Tibial nerve (tissue), 4 donors: ENCODE measurements around the gene CFDP1. TPM values are rescaled to one million over a fixed set of nuclear protein-coding genes. Genes with fewer than 3 reads are reported as not detected.

Experiments used
- DNase-seq, 2 donors: peaks; one replicate each; pipeline ENCODE4 v3.0.0-alpha.2; 2019; ENCODE audit warnings: low spot score in 2 of 2
- H3K27ac ChIP-seq, 4 donors: fragments of 200-600 bp; sonication (generic) in 3 of 4; one replicate each; pipeline ENCODE4 v1.5.1; 2017 to 2019; ENCODE audit warnings: mild to moderate bottlenecking in 1 of 4
- H3K27me3 ChIP-seq, 2 donors: fragments of 200-600 bp; sonication (generic) in 1 of 2; one replicate each; pipeline versions ENCODE4 v1.5.1 to v1.6.0; 2017 to 2019
- H3K36me3 ChIP-seq, 3 donors: fragments of 200-600 bp; sonication (generic); one replicate each; pipeline ENCODE4 v1.5.1; 2018 to 2019
- H3K4me1 ChIP-seq, 4 donors: fragments of 200-600 bp; sonication (generic) in 3 of 4; one replicate each; pipeline ENCODE4 v1.5.1; 2017 to 2019
- H3K4me3 ChIP-seq, 4 donors: fragments of 200-600 bp; sonication (generic) in 3 of 4; one replicate each; pipeline ENCODE4 v1.5.1; 2017 to 2019; ENCODE audit warnings: mild to moderate bottlenecking in 1 of 4, moderate library complexity in 1 of 4
- H3K9me3 ChIP-seq, 4 donors: fragments of 200-600 bp; sonication (generic) in 3 of 4; one replicate each; pipeline ENCODE4 v1.5.1; 2017 to 2019
- CTCF ChIP-seq, 5 experiments: fragments of 200-600 bp in 3 of 5; fragments of 450-650 bp in 2 of 5; sonication (generic) in 3 of 5; IDR thresholded peaks; one replicate each; pipeline ENCODE4 v1.5.1; 2016 to 2019; ENCODE audit warnings: antibody characterized with exemption in 5 of 5, mild to moderate bottlenecking in 3 of 5, moderate library complexity in 2 of 5
- EP300 ChIP-seq, 2 donors: sonication (generic); formaldehyde crosslinking; IDR thresholded peaks; one replicate each; pipeline ENCODE4 v1.6.1; 2017; ENCODE audit warnings: antibody characterized with exemption in 2 of 2, mild to moderate bottlenecking in 1 of 2
- POLR2A ChIP-seq, 2 donors: fragments of 450-650 bp; IDR thresholded peaks; one replicate each; pipeline ENCODE4 v1.6.1; 2017; ENCODE audit warnings: antibody characterized with exemption in 2 of 2, mild to moderate bottlenecking in 2 of 2, moderate library complexity in 2 of 2
- WGBS, 2 donors: methylation state at CpG; one replicate each; pipeline ENCODE4 v1.1.5; 2018; 5-methylcytosine and 5-hydroxymethylcytosine counted together
- total RNA-seq, 4 donors: library from RNA; depleted of rRNA; stranded (reverse); fragments of >200 nt; gene quantifications; one replicate each; pipeline ENCODE4 v1.1.0, GENCODE V29; 2016

The CFDP1 gene
- total RNA-seq, 4 donors from 2014 or later = 35.6 to 120 (median 62.4) TPM

- Histone ChIP-seq H3K27ac (peak overlapping the region; percentile 87 to 91 (median 89)), H3K9me3 (no peaks in the 10 kb centered on the region), H3K4me1 (peaks cover 0 to 64% (median 39%) of the 10 kb centered on the region in 4 donors), H3K4me3 (peak overlapping the region; percentile 84 to 98 (median 93)), H3K36me3 (no peaks in the 10 kb centered on the region), H3K27me3 (no peaks in the 10 kb centered on the region)
- DNase-seq = no peak
- peak in 1 of 2 donors; percentile 24 for TF ChIP-seq EP300 (IDR thresholded peaks at IDR 0.05)
- peak in 1 of 5 experiments; percentile 16 for TF ChIP-seq CTCF (IDR thresholded peaks at IDR 0.05)
- TF ChIP-seq POLR2A (IDR thresholded peaks at IDR 0.05) = peak in 1 of 2 donors; percentile 8
- WGBS, 2 donors = 2 to 3% methylated on average over 15 to 40 of the region's 74 CpGs
Measured at GRCh38 chr16:75264999-75265910, 168.0 kb downstream of the CFDP1 start.

GRCh38 chr16:75264457-75264998, 168.8 kb downstream of the CFDP1 start:
- TF ChIP-seq EP300 (IDR thresholded peaks at IDR 0.05) (no peak), POLR2A (IDR thresholded peaks at IDR 0.05) (no peak), CTCF (IDR thresholded peaks at IDR 0.05) (no peak)
- Histone ChIP-seq H3K27ac (peak overlapping the region; percentile 87 to 91 (median 89)), H3K27me3 (no peaks in the 10 kb centered on the region), H3K9me3 (no peaks in the 10 kb centered on the region), H3K36me3 (no peaks in the 10 kb centered on the region), H3K4me1 (peaks cover 0 to 64% (median 39%) of the 10 kb centered on the region in 4 donors), H3K4me3 (peak overlapping the region; percentile 84 to 98 (median 93))
- DNase-seq = peak in 1 of 2 donors; percentile 48
- 10 to 15% methylated on average over 12 to 13 of the region's 14 CpGs for WGBS, 2 donors

- peak overlapping the region in 3 of 4 donors; percentile 87 to 91 (median 88) for H3K27ac ChIP-seq
- no peaks in the 10 kb centered on the region for H3K36me3 ChIP-seq
- no peaks in the 10 kb centered on the region for H3K27me3 ChIP-seq
- peak overlapping the region in 3 of 4 donors; percentile 84 to 95 (median 91) for H3K4me3 ChIP-seq
- H3K9me3 ChIP-seq = no peaks in the 10 kb centered on the region
- no peak for DNase-seq
- H3K4me1 ChIP-seq = peaks cover 0 to 66% (median 39%) of the 10 kb centered on the region in 4 donors
- WGBS, 2 donors = 11 to 22% methylated on average over 8 of the region's 8 CpGs
- no peak for TF ChIP-seq CTCF (IDR thresholded peaks at IDR 0.05)
- TF ChIP-seq EP300 (IDR thresholded peaks at IDR 0.05) = no peak
- TF ChIP-seq POLR2A (IDR thresholded peaks at IDR 0.05) = no peak
Measured at GRCh38 chr16:75263963-75264445, 169.3 kb downstream of the CFDP1 start.

GRCh38 chr16:75263291-75263962, 169.9 kb downstream of the CFDP1 start:
- no peak for DNase-seq
- 41 to 53% methylated on average over 10 to 14 of the region's 14 CpGs for WGBS, 2 donors
- no peak for TF ChIP-seq EP300 (IDR thresholded peaks at IDR 0.05)
- no peak for TF ChIP-seq CTCF (IDR thresholded peaks at IDR 0.05)
- no peak for TF ChIP-seq POLR2A (IDR thresholded peaks at IDR 0.05)
- no peaks in the 10 kb centered on the region for H3K9me3 ChIP-seq
- H3K36me3 ChIP-seq = no peaks in the 10 kb centered on the region
- H3K4me3 ChIP-seq = peak overlapping the region in 2 of 4 donors; percentile 84 to 91
- H3K27ac ChIP-seq = peak overlapping the region in 3 of 4 donors; percentile 87 to 91 (median 88)
- no peaks in the 10 kb centered on the region for H3K27me3 ChIP-seq
- peaks cover 0 to 72% (median 39%) of the 10 kb centered on the region in 4 donors for H3K4me1 ChIP-seq
